ENCODE results near the gene CPT2.

The CPT2 gene

GRCh38 chr1:53218201-53218600 lies 21.6 kb downstream of the CPT2 start:
- DNase-seq (ENCODE audit: low read depth in 2 of 2): no peak

GRCh38 chr1:53219711-53220110 lies 23.1 kb downstream of the CPT2 start:
- no peak for DNase-seq (ENCODE audit: low read depth in 2 of 2)

- peak; percentile 94 to 96 for DNase-seq (ENCODE audit: low read depth in 2 of 2)
Observed at GRCh38 chr1:53220171-53220961, 23.7 kb downstream of the CPT2 start, which contains the start of gene CZIB. TSS of gene CZIB (minus strand) at chr1:53220634. CDS start at chr1:53220575, 59 bp downstream.

GRCh38 chr1:53220962-53221286 lies 24.3 kb downstream of the CPT2 start:
- DNase-seq (ENCODE audit: low read depth in 2 of 2): no peak

GRCh38 chr1:53237638-53238037 lies 41.0 kb downstream of the CPT2 start:
- DNase-seq (ENCODE audit: low read depth in 2 of 2): no peak

- peak; percentile 89 to 94 for DNase-seq (ENCODE audit: low read depth in 2 of 2)
Observed at GRCh38 chr1:53238197-53239155, 41.9 kb downstream of the CPT2 start, which contains the start of gene MAGOH. TSS of gene MAGOH (minus strand) at chr1:53238518. CDS start at chr1:53238448, 70 bp downstream.

- no peak for DNase-seq (ENCODE audit: low read depth in 2 of 2)
Observed at GRCh38 chr1:53241828-53242227, 45.2 kb downstream of the CPT2 start.

GRCh38 chr1:53242381-53242780 lies 45.8 kb downstream of the CPT2 start:
- DNase-seq (ENCODE audit: low read depth in 2 of 2): no peak

GRCh38 chr1:53244141-53244540 lies 47.5 kb downstream of the CPT2 start:
- DNase-seq (ENCODE audit: low read depth in 2 of 2): no peak

GRCh38 chr1:53246261-53247134 lies 49.9 kb downstream of the CPT2 start:
- DNase-seq (ENCODE audit: low read depth in 2 of 2): no peak

- no peak for DNase-seq (ENCODE audit: low read depth in 2 of 2)
Observed at GRCh38 chr1:53249706-53250105, 53.1 kb downstream of the CPT2 start.

- no peak for DNase-seq (ENCODE audit: low read depth in 2 of 2)
Observed at GRCh38 chr1:53250325-53250724, 53.7 kb downstream of the CPT2 start.

- no peak for DNase-seq (ENCODE audit: low read depth in 2 of 2)
Observed at GRCh38 chr1:53254011-53254640, 57.5 kb downstream of the CPT2 start.

- DNase-seq (ENCODE audit: low read depth in 2 of 2): no peak
Observed at GRCh38 chr1:53255031-53255430, 58.4 kb downstream of the CPT2 start.

GRCh38 chr1:53256511-53257453 lies 60.2 kb downstream of the CPT2 start:
- no peak for DNase-seq (ENCODE audit: low read depth in 2 of 2)

- DNase-seq (ENCODE audit: low read depth in 2 of 2): no peak
Observed at GRCh38 chr1:53257454-53258081, 60.9 kb downstream of the CPT2 start.

- no peak for DNase-seq (ENCODE audit: low read depth in 2 of 2)
Observed at GRCh38 chr1:53258216-53258615, 61.6 kb downstream of the CPT2 start.

- DNase-seq (ENCODE audit: low read depth in 2 of 2): no peak
Observed at GRCh38 chr1:53259932-53260331, 63.3 kb downstream of the CPT2 start.

GRCh38 chr1:53260631-53261247 lies 64.1 kb downstream of the CPT2 start:
- no peak for DNase-seq (ENCODE audit: low read depth in 2 of 2)
